Stomach (tissue), 9 donors: Measurements from ENCODE around the gene HDGFL3. TPM values are rescaled to one million over a fixed set of nuclear protein-coding genes. Genes with fewer than 3 reads are reported as not detected.

ENCODE experiments used
- DNase-seq, 2 donors: peaks; one replicate each; pipeline versions ENCODE4 v3.0.0 to v3.0.0-alpha.2; 2013 to 2019
- H3K27ac ChIP-seq, 5 donors: fragments of 200-600 bp in 4 of 5; sonication (generic) in 4 of 5; one replicate each; pipeline ENCODE4 v1.5.1; 2013 to 2019; ENCODE audit warnings: mild to moderate bottlenecking in 1 of 5, moderate library complexity in 1 of 5
- H3K27me3 ChIP-seq, 3 donors: fragments of 200-600 bp; sonication (generic); one replicate each; pipeline ENCODE4 v1.5.1; 2017 to 2019; ENCODE audit warnings: mixed run types in 1 of 3
- H3K36me3 ChIP-seq, 4 donors: fragments of 200-600 bp; sonication (generic); 1 replicate in 3 of 4; 2 replicates in 1 of 4; pipeline ENCODE4 v1.5.1; 2016 to 2019
- H3K4me1 ChIP-seq, 4 donors: fragments of 200-600 bp; sonication (generic); one replicate each; pipeline ENCODE4 v1.5.1; 2016 to 2019
- H3K4me3 ChIP-seq, 4 donors: fragments of 200-600 bp; sonication (generic) in 3 of 4; one replicate each; pipeline ENCODE4 v1.5.1; 2016 to 2019; ENCODE audit warnings: mild to moderate bottlenecking in 1 of 4
- H3K9me3 ChIP-seq, 4 donors: fragments of 200-600 bp; sonication (generic); one replicate each; pipeline ENCODE4 v1.5.1; 2016 to 2019
- CTCF ChIP-seq, 7 experiments: fragments of 450-650 bp in 4 of 7; fragments of 200-600 bp in 3 of 7; sonication (generic) in 3 of 7; IDR thresholded peaks; one replicate each; pipeline ENCODE4 v1.5.1; 2016 to 2019; ENCODE audit warnings: antibody characterized with exemption in 7 of 7, control low read depth in 2 of 7, mild to moderate bottlenecking in 1 of 7
- EP300 ChIP-seq: sonication (generic); formaldehyde crosslinking; IDR thresholded peaks from one replicate; pipeline ENCODE4 v1.6.1; 2017; ENCODE audit warnings: antibody characterized with exemption
- POLR2A ChIP-seq, 4 donors: fragments of 450-650 bp; IDR thresholded peaks; one replicate each; pipeline ENCODE4 v1.6.1; 2016; ENCODE audit warnings: antibody characterized with exemption in 4 of 4, control low read depth in 2 of 4, mild to moderate bottlenecking in 1 of 4, moderate library complexity in 1 of 4
- POLR2AphosphoS5 ChIP-seq, 3 donors: sonication (generic); formaldehyde crosslinking; IDR thresholded peaks; one replicate each; pipeline ENCODE4 v1.6.1; 2016; ENCODE audit warnings: antibody characterized with exemption in 3 of 3
- WGBS, 5 donors: extraction: QIAGEN DNeasy Blood & Tissue Kit in 3 of 5; methylation state at CpG; one replicate each; pipeline versions ENCODE4 v1.1.5 to v1.1.7; 2013 to 2018; 5-methylcytosine and 5-hydroxymethylcytosine counted together
- intact Hi-C: fragments of 100-400 bp; cut with DNase I; formaldehyde crosslinking; loops from one replicate; pipeline ENCODE4 v1.15.1; 2023; ENCODE audit warnings: low total_unique reads
- polyA plus RNA-seq, 3 donors: library from polyadenylated mRNA; stranded (reverse); fragments of 200-250 nt; gene quantifications; one replicate each; pipeline ENCODE4 v1.2.3, GENCODE V29; 2013
- total RNA-seq, 5 donors: library from RNA; depleted of rRNA; stranded (reverse); fragments of >200 nt; gene quantifications; one replicate each; pipeline versions ENCODE4 v1.1.0 to v1.2.3, GENCODE V29; 2014 to 2016
- donor health status: healthy with polysubstance abuse.
- donor health status: Bipolar disorder and iron deficiency.
- donor health status: healthy.

The HDGFL3 gene
- total and polyA plus RNA-seq, 8 donors, result 4.0 to 110 (median 14.8) TPM

GRCh38 chr15:83194528-83194927 lies 13.1 kb downstream of the HDGFL3 start:
- Histone ChIP-seq H3K27ac (no peak overlapping the region), H3K4me3 (no peak overlapping the region), H3K27me3 (no peaks in the 10 kb centered on the region), H3K9me3 (no peaks in the 10 kb centered on the region), H3K4me1 (peaks cover 0 to 14% (median 7%) of the 10 kb centered on the region in 4 donors), H3K36me3 (no peaks in the 10 kb centered on the region)
- no peak for DNase-seq
- intact Hi-C loops, result no loop called here
- WGBS, 5 donors, result 65 to 81% (median 75%) methylated on average over 2 of the region's 2 CpGs
- no peak for TF ChIP-seq EP300
- TF ChIP-seq POLR2AphosphoS5 (IDR thresholded peaks at IDR 0.05), result no peak
- TF ChIP-seq CTCF (IDR thresholded peaks at IDR 0.05), result no peak
- TF ChIP-seq POLR2A (IDR thresholded peaks at IDR 0.05), result no peak

GRCh38 chr15:83193721-83194120 lies 13.9 kb downstream of the HDGFL3 start:
- Histone ChIP-seq H3K36me3 (no peaks in the 10 kb centered on the region), H3K27me3 (no peaks in the 10 kb centered on the region), H3K4me1 (peaks cover 0 to 13% (median 6%) of the 10 kb centered on the region in 4 donors), H3K9me3 (no peaks in the 10 kb centered on the region), H3K27ac (no peak overlapping the region), H3K4me3 (no peak overlapping the region)
- TF ChIP-seq POLR2AphosphoS5 (IDR thresholded peaks at IDR 0.05), result no peak
- TF ChIP-seq EP300, result no peak
- 82 to 100% (median 88%) methylated on average over 2 of the region's 2 CpGs for WGBS, 5 donors
- no peak for DNase-seq
- intact Hi-C loops, result no loop called here

GRCh38 chr15:83192742-83193141 lies 14.9 kb downstream of the HDGFL3 start:
- Histone ChIP-seq H3K4me3 (no peak overlapping the region), H3K27me3 (no peaks in the 10 kb centered on the region), H3K36me3 (no peaks in the 10 kb centered on the region), H3K4me1 (peaks cover 0 to 6% (median 3%) of the 10 kb centered on the region in 4 donors), H3K9me3 (no peaks in the 10 kb centered on the region), H3K27ac (no peak overlapping the region)
- TF ChIP-seq EP300 (no peak), POLR2A (IDR thresholded peaks at IDR 0.05) (no peak)
- 85 to 92% (median 89%) methylated on average over 2 of the region's 2 CpGs for WGBS, 5 donors
- DNase-seq, result no peak
- intact Hi-C loops, result no loop called here

- no peaks in the 10 kb centered on the region for H3K36me3 ChIP-seq
- H3K4me1 ChIP-seq, result peaks cover 0 to 6% (median 3%) of the 10 kb centered on the region in 4 donors
- H3K9me3 ChIP-seq, result no peaks in the 10 kb centered on the region
- H3K4me3 ChIP-seq, result no peak overlapping the region
- no peak overlapping the region for H3K27ac ChIP-seq
- intact Hi-C loops, result no loop called here
- no peaks in the 10 kb centered on the region for H3K27me3 ChIP-seq
- WGBS, 5 donors, result 87 to 100% (median 97%) methylated on average over 1 of the region's 1 CpG
- no peak for DNase-seq
- no peak for TF ChIP-seq EP300
- TF ChIP-seq CTCF (IDR thresholded peaks at IDR 0.05), result no peak
- no peak for TF ChIP-seq POLR2A (IDR thresholded peaks at IDR 0.05)
- no peak for TF ChIP-seq POLR2AphosphoS5 (IDR thresholded peaks at IDR 0.05)
These were observed 17.2 kb downstream of the HDGFL3 start for GRCh38 chr15:83190450-83190849.

GRCh38 chr15:83185561-83185960 lies 22.1 kb downstream of the HDGFL3 start:
- no peak overlapping the region for H3K4me3 ChIP-seq
- TF ChIP-seq CTCF (IDR thresholded peaks at IDR 0.05) (no peak), POLR2AphosphoS5 (IDR thresholded peaks at IDR 0.05) (no peak), POLR2A (IDR thresholded peaks at IDR 0.05) (no peak), EP300 (no peak)
- H3K27ac ChIP-seq, result no peak overlapping the region
- no peaks in the 10 kb centered on the region for H3K4me1 ChIP-seq
- WGBS, 5 donors, result 95 to 97% (median 96%) methylated on average over 3 of the region's 3 CpGs
- H3K36me3 ChIP-seq, result no peaks in the 10 kb centered on the region
- H3K27me3 ChIP-seq, result no peaks in the 10 kb centered on the region
- intact Hi-C loops, result no loop called here
- no peak for DNase-seq
- H3K9me3 ChIP-seq, result no peaks in the 10 kb centered on the region
